ENCODE results near the gene HSD3B7. TPM values are rescaled to one million over a fixed set of nuclear protein-coding genes. Genes with fewer than 3 reads are reported as not detected.
A peak's percentile ranks its signal among the peaks of the same experiment; 100 is the strongest.

The HSD3B7 gene
- total RNA-seq, 1 experiment from 2014 or later: 5.5 TPM

DNA sequence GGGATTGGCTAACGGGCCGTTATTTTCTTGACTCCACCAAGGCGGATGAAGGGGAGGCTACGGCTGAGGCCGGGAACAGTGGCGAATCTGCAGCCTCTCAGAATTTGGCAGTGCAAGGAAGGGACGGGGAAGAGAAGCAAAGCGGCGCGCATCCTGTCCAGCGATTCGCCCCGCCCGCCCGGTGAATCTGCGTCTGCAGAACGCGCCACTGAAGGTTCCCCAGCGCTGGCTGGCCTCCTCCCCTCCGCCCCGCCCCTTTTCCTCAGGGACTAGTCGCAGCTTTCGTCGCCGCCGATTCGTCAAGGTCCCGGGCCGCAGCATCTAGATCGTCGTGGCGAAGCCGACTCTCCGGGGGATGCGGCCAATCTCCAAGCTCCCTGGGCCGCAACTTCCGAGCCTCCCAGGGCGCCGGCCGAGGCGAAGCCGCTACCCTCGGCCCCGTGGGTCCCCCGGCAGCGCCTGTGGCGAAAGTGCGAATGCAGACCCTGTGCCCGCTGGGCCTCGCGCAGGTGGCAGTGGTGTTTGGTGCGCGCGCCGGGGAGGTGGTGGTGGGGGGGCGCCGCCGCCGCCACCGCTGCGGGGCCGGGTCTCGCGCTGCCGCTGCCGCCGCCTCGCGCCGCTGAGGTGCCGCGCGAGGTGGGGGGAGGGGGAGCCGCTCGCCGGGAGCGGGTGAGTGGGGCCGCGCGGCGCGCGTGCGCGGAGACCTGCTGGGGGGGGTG is 27.4 kb upstream of the HSD3B7 start, which contains the start of gene SETD1A:
Gene SETD1A, plus strand, starts transcription at position 299 of the 719 bp plus-strand sequence. CDS start 978 bp downstream, outside the sequence.
- Histone ChIP-seq H4K8ac (replicated peaks; ENCODE audit: insufficient read length, low read depth, low read length) (no peak within 1 kb of the TSS), H2BK120ac (ENCODE audit: low read depth, low read length, poor library complexity, severe bottlenecking) (peak within 1 kb of the TSS; percentile 90), H3K18ac (ENCODE audit: insufficient read length, low read depth, low read length) (peak within 1 kb of the TSS; percentile 98), H3K23me2 (ENCODE audit: insufficient read length, low read depth, low read length, poor library complexity, severe bottlenecking) (no peaks in the 10 kb centered on the region), H4K5ac (ENCODE audit: insufficient read length, low read depth, low read length) (no peak within 1 kb of the TSS), H2BK5ac (ENCODE audit: insufficient read length, low read length) (no peak within 1 kb of the TSS), H3K27ac (ENCODE audit: insufficient read length, low read depth, low read length) (peak within 1 kb of the TSS; percentile 30), H4K91ac (ENCODE audit: insufficient read length, low read depth, low read length) (no peak within 1 kb of the TSS), H4K20me1 (ENCODE audit: control insufficient read depth, insufficient read depth, insufficient read length) (no peaks in the 10 kb centered on the region), H2BK20ac (ENCODE audit: low read depth, low read length, poor library complexity, severe bottlenecking) (no peak within 1 kb of the TSS), H3K4ac (ENCODE audit: low read depth, low read length) (no peak within 1 kb of the TSS), H2AFZ (ENCODE audit: low read length) (peak within 1 kb of the TSS; percentile 49), H3K14ac (ENCODE audit: insufficient read depth, low read length) (peak within 1 kb of the TSS; percentile 98), H3K9me3 (ENCODE audit: control insufficient read depth, low read depth, low read length) (no peaks in the 10 kb centered on the region), H2BK12ac (ENCODE audit: insufficient read length, low read depth, low read length) (peak within 1 kb of the TSS; percentile 93), H2AK5ac (ENCODE audit: insufficient read length, low read length) (no peak within 1 kb of the TSS), H3K4me2 (ENCODE audit: insufficient read depth, insufficient read length, low read length) (peak within 1 kb of the TSS; percentile 55), H3K56ac (ENCODE audit: insufficient read length, low read depth, low read length) (no peak within 1 kb of the TSS), H3K4me1 (ENCODE audit: insufficient read depth, low read length) (no peaks in the 10 kb centered on the region), H3K27me3 (ENCODE audit: insufficient read depth, low read length) (no peaks in the 10 kb centered on the region), H2BK15ac (ENCODE audit: low read depth, low read length) (no peak within 1 kb of the TSS), H3K23ac (ENCODE audit: insufficient read length, low read depth, low read length) (no peak within 1 kb of the TSS), H3K9ac (ENCODE audit: extremely low read depth, insufficient read length, low read length) (peak within 1 kb of the TSS; percentile 71), H3T11ph (ENCODE audit: low read length) (peak within 1 kb of the TSS; percentile 78), H3K79me2 (ENCODE audit: insufficient read depth, low read length) (no peaks in the 10 kb centered on the region; the same call in 1 of the 2 replicates), H3K79me1 (ENCODE audit: insufficient read depth, low read depth, low read length, poor library complexity, severe bottlenecking) (peaks cover 4% of the 10 kb centered on the region)
- peak within 1 kb of the TSS; percentile 99 to 100 (median 100) for H3K27ac Mint-ChIP-seq
- H3K9me3 Mint-ChIP-seq: no peaks in the 10 kb centered on the region
- H3K27me3 Mint-ChIP-seq (ENCODE audit: low read depth): peaks cover 4% of the 10 kb centered on the region; the same call in 1 of the 2 replicates
- TF ChIP-seq, protein P1, sequence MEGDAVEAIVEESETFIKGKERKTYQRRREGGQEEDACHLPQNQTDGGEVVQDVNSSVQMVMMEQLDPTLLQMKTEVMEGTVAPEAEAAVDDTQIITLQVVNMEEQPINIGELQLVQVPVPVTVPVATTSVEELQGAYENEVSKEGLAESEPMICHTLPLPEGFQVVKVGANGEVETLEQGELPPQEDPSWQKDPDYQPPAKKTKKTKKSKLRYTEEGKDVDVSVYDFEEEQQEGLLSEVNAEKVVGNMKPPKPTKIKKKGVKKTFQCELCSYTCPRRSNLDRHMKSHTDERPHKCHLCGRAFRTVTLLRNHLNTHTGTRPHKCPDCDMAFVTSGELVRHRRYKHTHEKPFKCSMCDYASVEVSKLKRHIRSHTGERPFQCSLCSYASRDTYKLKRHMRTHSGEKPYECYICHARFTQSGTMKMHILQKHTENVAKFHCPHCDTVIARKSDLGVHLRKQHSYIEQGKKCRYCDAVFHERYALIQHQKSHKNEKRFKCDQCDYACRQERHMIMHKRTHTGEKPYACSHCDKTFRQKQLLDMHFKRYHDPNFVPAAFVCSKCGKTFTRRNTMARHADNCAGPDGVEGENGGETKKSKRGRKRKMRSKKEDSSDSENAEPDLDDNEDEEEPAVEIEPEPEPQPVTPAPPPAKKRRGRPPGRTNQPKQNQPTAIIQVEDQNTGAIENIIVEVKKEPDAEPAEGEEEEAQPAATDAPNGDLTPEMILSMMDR (conservative IDR thresholded peaks at IDR 0.05): no peak
- peak within 1 kb of the TSS; percentile 91 to 96 for H3K4me3 Mint-ChIP-seq
- DNase-seq: peak; percentile 95
- H3K4me1 Mint-ChIP-seq: peaks cover 6 to 15% of the 10 kb centered on the region in 2 experiments
- H3K36me3 Mint-ChIP-seq (ENCODE audit: insufficient read depth in 1 of 3, low read depth in 3 of 3): peaks cover 28 to 42% (median 38%) of the 10 kb centered on the region in 3 experiments
- WGBS (ENCODE audit: extremely low coverage, insufficient read length, low lambda C conversion rate): no CpG with 5 or more reads among the region's 85 CpGs
